Measurements from ENCODE around the gene KRTAP19-4.

DNA sequence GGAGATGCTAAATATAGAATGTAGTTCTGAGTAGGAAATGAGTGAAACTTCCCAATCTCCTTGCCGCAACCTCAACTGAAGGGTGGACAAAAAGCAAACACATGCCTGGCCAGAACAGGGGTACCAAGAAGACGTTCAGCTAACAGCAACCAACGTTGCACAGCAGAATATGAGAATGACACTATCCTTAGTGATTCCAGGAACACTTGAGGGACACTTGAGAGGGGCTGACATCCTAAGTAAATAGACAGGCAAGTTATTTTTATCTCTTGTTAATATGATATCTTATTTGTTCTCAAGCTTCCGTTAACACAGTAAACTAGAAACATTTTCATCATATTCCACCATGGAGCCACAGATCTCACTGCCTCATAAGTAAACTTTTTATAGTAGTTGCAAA, 17.7 kb downstream of the KRTAP19-4 start:
- TF ChIP-seq POLR2A (IDR thresholded peaks at IDR 0.05; ENCODE audit: low read length) (no peak), GATA1 (IDR thresholded peaks at IDR 0.05; ENCODE audit: low read depth, low read length) (no peak)
